GM10266 (cell line): ENCODE data around the gene TMTC1.

ENCODE experiments used
- DNase-seq: peaks from one replicate; pipeline ENCODE4 v3.0.0; 2012; ENCODE audit errors: extremely low spot score
- TF ChIP-seq, protein P1 (sequence below): IDR thresholded peaks from 2 replicates; pipeline ENCODE4 v1.5.1; 2012; ENCODE audit warnings: mild to moderate bottlenecking, low read depth; ENCODE audit not compliant: control insufficient read depth, insufficient read depth; ENCODE audit errors: missing control alignments

TMTC1 gene

DNA sequence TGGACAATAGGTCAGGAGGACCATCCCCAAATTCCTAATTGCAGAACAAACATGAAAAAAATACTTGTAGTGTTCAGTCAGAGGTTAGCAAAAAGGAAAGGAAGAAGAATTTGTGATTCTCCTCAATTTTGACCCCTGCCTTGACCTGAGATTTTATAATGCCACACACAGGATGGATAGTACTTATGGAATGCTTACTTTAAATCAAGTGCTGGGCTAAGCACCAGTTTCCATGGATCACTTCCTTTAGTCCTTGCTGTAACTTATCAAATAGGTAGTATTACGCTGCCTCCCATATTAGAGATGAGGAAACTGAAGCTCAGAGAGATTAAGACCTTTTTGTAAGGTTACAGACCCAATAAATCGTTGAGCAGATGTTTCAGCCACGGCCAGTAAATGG is 205.0 kb downstream of the TMTC1 start:
- TF ChIP-seq, protein P1, sequence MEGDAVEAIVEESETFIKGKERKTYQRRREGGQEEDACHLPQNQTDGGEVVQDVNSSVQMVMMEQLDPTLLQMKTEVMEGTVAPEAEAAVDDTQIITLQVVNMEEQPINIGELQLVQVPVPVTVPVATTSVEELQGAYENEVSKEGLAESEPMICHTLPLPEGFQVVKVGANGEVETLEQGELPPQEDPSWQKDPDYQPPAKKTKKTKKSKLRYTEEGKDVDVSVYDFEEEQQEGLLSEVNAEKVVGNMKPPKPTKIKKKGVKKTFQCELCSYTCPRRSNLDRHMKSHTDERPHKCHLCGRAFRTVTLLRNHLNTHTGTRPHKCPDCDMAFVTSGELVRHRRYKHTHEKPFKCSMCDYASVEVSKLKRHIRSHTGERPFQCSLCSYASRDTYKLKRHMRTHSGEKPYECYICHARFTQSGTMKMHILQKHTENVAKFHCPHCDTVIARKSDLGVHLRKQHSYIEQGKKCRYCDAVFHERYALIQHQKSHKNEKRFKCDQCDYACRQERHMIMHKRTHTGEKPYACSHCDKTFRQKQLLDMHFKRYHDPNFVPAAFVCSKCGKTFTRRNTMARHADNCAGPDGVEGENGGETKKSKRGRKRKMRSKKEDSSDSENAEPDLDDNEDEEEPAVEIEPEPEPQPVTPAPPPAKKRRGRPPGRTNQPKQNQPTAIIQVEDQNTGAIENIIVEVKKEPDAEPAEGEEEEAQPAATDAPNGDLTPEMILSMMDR = no peak
- DNase-seq = no peak

DNA sequence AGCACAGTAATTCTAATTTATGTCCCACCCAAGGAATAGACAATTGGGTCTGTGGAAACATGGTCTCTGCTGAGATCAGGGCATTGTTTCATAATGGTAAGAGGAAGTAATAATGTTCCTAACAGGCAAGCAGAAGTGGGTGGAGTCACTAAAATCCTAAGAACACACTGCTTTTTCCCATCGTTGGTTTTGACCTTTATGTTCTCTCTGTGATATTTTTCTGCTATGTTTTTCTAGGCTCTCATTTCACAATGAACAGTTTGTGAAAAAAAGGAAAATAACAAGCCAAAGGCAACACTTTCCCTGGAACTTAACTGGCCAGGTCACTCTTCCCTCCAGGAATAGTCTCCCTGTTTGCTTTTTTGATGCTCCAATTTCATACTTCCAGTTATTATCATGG is 205.7 kb downstream of the TMTC1 start:
- TF ChIP-seq, protein P1 = no peak

DNA sequence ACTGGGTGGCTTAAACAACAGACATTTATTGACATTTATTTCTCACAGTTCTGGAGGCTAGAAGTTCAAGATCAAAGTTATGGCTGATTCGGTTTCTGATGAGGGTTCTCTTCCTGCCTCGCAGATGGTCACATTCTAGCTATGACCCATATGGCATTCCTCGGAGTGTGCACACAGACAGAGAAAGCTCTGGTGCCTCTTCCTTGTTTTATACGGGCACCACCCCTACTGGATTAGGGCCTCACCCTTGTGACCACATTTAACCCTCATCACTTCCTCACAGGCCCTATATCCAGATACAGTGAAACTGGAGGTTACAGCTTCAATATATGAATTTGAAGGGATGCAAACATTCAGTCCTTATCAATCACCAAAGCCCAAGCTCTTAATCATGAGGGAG is 209.2 kb downstream of the TMTC1 start:
- no peak for DNase-seq
- TF ChIP-seq, protein P1 = no peak

More for the DNA sequence above, 205.7 kb downstream of the TMTC1 start:
- DNase-seq = no peak

DNA sequence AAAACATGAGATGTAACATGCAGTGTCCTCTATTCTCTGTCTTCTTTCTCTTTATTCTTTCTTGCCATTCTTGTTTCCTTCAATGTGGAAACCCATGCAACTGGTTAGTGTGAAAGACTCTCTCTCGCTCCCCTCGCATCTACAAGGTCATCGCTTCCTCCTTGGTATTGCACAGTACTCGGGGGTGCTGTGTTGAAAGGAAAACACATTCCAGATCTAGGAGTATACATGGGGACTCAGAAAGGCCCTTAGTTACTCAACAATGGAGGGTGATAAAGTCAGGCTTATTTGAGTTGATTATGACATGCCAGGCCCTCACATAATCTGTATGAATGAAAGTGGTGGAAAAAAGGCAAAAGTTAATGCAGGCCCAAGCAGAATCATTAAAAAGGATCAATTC is 210.8 kb downstream of the TMTC1 start:
- DNase-seq = no peak
- TF ChIP-seq, protein P1 = no peak

DNA sequence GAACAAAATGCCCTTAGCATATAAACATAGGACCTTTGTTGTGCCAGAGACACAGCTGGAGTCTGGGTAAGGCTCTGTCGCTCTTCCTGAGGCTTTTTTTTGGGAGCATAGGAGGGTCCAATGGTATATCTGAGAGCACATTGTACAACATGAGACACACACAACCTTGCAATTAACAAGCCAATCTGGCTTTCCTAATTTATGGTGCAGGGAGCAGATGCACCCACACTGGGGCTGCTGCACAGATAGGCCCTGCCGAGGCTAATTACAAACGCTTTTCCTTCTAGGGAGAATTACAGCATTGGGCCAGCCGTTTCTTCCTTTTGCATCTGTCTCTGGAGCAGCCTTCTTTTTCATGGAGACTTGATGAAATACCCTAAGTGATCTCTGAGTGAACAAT is 211.3 kb downstream of the TMTC1 start:
- TF ChIP-seq, protein P1 = no peak
- DNase-seq = no peak

DNA sequence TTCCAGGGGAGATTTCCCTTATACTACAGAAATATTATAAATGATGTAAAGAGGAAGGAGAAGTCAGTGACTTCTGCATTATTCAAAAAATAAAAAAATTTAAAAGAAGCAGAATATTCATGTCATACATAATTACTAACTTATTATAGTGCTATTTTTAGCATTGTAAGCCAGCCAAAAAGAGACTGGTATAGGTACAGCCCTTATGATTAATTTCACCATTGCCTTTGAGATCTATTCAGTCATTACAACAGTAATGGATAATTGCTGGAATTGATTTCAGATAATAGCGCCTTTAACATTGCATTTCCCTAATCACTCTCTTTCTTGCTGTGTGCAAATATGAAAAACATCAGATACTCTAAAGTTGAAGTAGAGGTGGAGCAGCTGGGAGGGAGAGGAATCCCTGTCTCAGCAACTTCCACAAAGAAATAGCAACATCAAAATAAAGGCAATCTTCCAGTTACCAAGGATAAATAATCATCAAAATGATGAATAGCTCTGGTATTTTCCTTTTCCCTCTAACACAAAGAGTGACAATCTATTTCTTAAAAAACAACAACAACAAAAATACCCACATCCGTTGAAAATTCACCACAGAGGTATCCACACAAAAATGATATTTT is 214.5 kb downstream of the TMTC1 start:
- no peak for DNase-seq
- TF ChIP-seq, protein P1 = no peak

DNA sequence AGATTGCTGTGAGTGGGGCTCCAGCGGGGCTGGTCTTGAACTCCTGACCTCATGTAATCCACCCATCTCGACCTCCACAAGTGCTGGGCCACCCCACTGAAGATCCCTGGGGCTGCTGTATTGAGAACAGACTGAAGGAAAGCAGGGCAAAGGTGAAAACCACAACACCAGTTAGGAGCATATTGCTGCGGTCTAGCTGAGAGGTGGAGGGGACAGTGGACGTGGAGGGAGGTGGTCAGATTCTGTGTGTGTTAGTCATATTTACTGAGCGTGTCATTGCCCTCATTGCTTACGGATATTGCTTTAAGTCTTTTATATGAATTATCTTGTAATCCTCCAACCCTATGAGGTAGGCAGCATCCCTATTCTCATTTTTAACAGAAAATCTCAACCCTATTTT is 217.3 kb downstream of the TMTC1 start:
- DNase-seq = no peak
- TF ChIP-seq, protein P1 = no peak
